SH-SY5Y (cell line): ENCODE data around the gene RAB11FIP4.

ENCODE experiments used
- GATA2 ChIP-seq: IDR thresholded peaks from 2 replicates; pipeline ENCODE4 v1.6.1; 2011; ENCODE audit warnings: mild to moderate bottlenecking, low read depth, low read length
- GATA3 ChIP-seq: IDR thresholded peaks from 2 replicates; pipeline ENCODE4 v1.6.1; 2011; ENCODE audit warnings: low read depth, mild to moderate bottlenecking, low read length, moderate library complexity

DNA sequence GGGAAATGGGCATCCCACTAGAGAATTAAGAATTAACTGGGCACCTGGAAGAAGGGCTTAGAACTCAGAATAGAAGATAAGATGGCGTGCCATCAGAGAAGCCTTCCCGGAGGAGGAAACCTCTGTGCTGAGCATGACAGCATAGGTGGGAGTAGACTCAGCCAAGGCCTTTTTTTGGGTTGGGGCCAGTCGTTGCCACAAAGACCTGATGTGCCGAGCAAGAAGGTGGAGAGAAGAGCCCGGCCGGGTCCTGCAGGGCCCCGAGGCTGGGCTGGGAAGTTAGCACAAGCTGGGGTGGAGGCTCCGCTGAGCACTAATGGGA, 1.1 kb upstream of the RAB11FIP4 start:
- TF ChIP-seq GATA2 (no peak), GATA3 (no peak)
